ENCODE measurements around the gene TNIK.

TNIK gene

DNA sequence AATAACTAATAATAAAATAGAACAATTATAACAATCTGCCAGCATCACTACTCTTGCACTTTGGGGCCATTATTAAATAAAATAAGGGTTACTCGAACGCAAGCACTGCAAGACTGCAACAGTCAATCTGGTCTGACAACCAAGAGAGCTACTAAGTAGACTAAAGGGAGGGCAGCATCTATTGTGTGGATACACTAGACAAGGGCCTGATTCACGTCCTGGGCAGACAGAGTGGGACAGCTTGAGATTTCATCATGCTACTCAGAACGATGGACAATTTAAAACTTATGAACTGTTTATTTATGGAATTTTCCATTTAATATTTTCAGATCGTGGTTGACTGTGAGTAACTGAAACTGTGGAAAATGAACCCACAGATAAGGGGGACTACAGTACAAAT is 39.5 kb downstream of the TNIK start:
- no peak for DNase-seq (ENCODE audit: low read depth in 2 of 2)

DNA sequence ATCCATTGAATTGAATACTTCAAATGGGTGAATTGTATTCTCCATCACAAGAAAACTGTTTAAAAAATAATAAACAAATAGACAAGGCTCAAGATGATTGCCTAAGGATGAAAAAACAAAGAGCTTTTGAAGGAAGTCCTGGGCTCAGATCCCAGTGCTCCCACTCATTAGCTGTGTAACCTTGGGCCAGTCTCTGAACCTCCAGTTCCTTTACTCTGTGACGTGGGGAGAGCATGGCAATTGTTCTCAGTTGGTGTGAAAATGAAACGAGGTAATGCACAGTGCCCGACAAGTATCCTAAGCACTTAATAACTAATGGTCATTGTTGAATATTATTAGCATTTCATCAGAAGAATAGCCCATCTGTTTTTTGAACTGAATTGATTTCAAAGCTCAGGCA is 40.7 kb downstream of the TNIK start:
- no peak for DNase-seq (ENCODE audit: low read depth in 2 of 2)

DNA sequence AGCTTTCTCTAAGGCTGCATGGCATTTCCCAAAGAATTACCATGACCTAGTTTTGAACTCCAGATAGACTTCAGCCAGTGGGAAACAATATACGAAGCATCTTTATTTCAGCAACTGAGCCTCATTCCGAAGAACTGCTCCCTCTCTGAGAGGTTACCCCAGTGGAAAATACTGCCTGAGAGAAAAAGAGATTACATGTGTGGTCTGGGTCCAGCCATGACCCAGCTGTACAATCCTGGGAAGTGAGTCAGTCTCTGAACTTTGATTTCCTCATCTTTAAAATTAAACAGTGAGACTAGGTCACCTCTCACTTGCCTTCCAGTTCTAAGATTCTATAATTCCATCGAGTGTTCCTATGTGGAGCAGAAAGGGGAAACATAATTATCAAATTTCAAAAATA is 42.4 kb downstream of the TNIK start:
- DNase-seq (ENCODE audit: low read depth in 2 of 2), result no peak

DNA sequence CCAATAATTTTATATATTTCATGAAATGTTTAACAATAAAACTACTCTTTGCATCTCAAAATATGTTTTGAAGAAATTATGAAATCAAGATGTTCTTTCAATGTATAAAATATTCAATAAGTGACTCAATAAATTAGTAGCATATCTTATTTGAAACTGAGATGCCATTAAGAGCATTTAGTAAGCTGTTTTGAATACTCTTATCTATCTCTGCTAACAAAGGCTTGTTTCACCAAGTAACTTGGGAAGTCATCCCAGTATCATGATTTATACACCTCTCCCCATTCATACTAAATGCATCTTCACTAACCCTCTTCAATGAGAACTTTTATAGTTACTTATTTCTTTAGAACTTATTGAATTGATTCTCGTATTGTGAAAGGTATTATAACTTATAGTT is 43.1 kb downstream of the TNIK start:
- DNase-seq (ENCODE audit: low read depth in 2 of 2), result no peak

DNA sequence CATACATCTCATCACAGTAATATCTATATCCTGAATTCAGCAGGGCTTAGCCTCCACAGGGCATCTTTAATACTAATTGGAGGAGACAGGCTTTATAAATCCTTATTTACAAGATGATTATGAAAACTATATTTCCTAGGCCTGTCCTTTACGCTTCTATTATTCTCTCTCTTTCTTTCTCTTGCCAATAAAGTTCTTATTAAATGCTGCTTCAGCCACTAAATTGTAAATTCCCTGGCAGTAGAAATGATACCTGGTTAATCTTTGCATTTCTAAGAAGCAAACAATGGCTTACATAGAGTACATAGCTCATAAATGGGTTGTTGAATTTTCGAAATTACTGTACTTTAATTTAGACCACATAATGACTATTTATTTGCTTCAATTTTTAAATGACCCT is 43.5 kb downstream of the TNIK start:
- no peak for DNase-seq (ENCODE audit: low read depth in 2 of 2)

DNA sequence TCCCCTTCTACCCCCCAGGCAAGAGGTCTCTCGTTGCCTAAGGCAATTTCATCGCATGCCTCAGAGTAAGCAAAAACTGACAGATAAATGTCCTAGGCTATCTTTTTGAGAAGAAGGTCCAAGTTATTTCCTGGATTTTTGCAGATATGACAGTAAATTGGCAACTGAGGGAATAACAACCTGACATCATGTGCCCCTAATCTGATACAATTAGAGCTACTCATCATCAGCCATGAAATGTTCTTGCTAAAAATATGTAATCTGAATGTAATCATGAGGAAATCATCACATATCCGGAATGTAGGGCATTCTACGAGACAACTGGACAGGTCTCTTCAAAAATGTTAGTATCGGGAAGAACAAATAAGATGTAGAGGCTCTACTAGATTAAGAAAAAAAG is 44.1 kb downstream of the TNIK start:
- no peak for DNase-seq (ENCODE audit: low read depth in 2 of 2)

DNA sequence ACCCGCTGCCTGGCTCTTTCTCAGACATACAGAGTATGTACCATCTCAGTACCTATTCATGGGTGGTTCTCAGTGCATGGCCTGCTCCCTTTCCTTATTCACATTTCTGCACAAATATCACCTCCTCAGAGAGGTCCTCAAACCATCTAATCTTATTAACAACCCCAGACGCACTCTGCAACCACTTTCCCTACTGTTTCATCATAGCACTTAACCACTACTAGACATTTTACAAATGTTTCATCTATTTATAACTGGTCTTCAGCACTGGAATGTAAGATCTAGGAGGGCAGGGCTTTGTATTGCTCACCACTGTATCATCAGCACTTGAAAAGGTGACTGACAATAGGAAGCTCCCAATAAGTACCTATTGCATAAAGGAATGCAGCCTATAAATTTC is 45.1 kb downstream of the TNIK start:
- DNase-seq (ENCODE audit: low read depth in 2 of 2), result no peak

DNA sequence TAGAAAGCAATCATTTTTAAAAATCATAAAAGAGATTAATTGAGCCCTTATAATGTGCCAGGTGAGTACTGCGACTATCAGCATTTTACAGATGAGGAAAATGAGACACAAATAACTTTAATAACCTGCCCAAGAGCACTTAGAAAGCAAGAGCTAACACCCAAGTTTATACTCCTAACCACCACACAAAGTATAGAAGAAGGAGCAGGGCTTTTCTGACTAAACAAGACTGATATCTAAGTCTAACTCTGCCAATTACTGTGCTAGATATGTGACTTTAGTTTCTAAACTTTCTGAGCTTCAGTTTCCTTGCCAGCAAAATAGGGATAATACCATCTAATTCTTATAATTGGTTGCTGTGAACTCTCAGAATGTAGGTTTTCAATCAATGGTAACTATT is 47.7 kb downstream of the TNIK start:
- no peak for DNase-seq (ENCODE audit: low read depth in 2 of 2)

DNA sequence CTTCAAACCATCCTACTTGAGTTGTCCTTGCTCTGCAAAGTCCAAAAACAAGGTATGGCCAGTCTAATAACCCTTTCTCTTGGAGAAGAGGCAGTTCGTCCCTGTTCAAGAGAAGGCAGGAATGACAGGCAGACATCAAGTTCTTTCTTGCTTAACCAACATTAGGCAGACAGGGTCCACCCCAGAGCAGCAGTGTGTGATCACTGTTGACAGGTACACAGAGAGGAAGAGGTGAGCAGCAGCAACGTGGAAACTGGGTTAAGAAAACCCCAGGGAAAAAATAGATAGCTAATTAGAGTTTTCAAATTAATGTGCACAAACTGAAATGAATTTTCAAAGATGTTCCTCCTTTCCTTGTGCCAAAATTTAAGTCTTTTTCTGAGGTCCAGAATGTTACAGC is 48.2 kb downstream of the TNIK start:
- DNase-seq (ENCODE audit: low read depth in 2 of 2), result no peak

DNA sequence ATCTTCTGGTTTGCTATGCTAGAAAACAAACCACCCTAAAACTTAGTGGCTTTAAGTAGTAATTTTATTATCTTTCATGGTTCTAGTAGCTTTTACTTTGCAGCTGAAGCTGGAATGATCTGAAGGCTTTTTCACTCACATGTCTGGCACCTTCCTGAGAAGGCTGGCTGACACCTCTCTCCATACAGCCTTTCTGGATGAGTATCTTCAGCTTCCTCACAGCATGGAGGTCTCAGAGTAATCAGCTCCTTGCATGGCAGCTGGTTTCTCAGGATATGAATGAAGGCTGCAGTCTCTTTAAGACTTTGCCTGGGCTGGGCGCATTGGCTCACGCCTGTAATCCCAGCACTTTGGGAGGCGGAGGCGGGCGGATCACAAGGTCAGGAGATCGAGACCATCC is 50.0 kb downstream of the TNIK start:
- DNase-seq (ENCODE audit: low read depth in 2 of 2), result no peak

DNA sequence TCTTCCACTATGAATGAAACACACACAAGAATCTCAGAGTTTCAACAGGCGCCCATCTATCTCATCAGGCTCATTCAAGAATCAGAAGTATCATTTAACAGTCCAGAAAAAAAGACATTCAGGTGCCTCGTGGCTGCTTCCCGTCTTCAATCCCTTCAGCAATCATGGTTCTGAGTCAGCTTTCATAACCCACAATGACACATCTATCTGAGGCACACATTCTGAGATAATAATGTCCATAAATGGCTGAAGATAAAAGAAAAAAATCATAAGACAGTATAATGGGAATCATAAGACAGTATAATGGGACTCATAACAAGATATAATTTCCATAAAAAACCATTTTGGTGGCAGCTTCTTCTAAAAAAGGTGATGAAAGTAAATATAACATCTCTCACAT is 52.4 kb downstream of the TNIK start:
- no peak for DNase-seq (ENCODE audit: low read depth in 2 of 2)

DNA sequence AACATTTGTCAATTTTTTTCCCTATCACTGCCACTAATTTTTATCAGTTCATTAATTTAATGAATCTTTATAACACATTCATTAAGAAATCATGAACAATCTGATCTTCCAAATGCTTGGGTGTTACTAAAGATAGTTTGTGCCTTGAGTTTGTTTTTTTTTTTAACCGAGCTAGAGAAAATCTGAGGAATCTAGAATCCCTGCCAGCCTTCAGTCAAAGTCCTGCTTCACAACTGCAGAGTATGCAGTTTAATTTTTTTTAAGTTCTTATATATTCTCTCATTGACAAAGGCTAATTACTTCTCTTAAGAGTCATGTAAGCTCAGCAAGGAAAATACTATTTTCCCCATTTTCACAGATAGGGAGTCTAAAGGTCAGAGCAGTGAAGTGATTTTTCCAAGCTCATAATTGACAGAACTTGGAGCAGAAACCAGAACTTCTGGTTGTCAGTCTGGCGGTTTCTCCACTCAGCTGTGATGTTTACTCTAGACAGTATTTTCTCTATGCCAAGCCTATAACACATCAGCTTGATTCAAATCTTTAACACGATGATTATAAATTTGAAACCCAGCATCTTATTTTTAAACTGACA is 55.7 kb downstream of the TNIK start:
- DNase-seq (ENCODE audit: low read depth in 2 of 2), result no peak

DNA sequence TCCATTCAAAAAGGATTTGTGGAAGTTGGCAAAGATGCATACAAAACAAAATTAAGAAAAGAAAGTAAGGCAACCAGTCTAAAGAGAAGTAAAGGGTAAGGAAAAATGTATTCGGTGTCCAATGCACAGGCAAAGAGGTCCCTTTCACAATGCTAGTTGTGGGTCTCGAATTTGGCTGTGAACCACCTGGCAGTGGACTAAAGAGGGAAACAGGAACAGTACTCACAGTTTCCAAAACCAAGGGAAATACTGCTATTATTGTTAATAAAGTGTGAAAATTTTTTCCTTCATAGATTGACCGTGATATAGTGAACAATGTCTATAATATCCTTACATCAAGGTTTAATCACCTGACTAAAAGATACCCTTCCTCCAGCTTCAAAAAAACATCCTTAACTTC is 57.9 kb downstream of the TNIK start:
- DNase-seq (ENCODE audit: low read depth in 2 of 2), result no peak

DNA sequence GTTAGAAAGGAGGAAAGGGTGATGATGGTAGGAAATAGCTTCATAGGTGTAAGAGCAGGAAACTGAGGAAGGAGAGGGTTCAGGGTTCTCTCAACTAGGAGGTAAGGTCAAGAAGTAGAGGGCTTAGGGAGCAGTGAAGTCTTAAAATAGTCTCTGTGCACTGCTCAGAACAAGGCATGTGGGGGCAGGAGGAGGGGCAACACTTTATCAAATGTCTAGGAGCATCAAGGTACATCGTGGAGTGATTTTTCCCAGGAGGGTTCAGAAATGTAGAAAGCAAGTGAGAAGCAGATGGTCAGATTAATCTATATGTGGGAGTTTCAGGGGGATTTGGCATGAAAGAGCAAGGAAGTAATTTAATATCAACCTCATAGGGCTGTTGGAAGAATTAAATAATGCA is 58.8 kb downstream of the TNIK start:
- no peak for DNase-seq (ENCODE audit: low read depth in 2 of 2)

DNA sequence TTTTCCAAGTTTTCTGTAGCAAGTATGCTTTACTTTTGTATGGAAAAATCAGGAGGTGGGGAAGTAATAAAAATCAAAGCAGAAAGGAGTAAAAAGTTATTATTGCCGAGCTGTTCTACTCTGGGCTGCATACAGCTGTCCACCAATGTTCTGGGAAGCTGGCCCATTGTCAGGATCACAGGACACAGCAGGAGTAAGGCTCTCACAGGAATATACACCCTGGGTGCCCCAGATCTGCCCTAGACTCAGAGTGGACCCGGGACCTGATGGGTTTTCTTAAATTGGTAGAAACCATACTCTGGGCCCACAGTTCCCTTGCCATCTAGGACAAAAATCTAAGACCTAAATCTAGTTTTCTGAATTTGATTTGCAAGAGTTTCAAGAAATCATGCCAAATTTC is 60.4 kb downstream of the TNIK start:
- DNase-seq (ENCODE audit: low read depth in 2 of 2), result no peak

DNA sequence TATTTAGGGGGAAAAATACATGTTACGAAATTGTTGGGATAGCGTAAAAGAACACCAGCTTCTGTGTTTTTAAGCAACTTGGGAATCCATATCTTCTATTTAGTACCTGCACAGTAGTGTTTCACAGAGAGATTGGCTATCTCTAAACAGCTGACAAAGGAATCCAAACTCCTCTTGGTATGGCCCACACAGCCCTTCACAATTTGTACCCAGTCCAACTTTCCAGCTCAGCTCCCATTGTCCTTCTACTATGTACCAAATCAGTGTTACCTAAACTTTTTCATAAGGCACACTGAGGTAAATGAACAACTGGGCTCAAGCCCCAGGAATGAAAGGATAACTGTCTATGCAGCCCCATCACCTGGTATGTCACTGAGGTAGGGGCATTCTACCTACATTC is 61.9 kb downstream of the TNIK start:
- DNase-seq (ENCODE audit: low read depth in 2 of 2), result no peak

DNA sequence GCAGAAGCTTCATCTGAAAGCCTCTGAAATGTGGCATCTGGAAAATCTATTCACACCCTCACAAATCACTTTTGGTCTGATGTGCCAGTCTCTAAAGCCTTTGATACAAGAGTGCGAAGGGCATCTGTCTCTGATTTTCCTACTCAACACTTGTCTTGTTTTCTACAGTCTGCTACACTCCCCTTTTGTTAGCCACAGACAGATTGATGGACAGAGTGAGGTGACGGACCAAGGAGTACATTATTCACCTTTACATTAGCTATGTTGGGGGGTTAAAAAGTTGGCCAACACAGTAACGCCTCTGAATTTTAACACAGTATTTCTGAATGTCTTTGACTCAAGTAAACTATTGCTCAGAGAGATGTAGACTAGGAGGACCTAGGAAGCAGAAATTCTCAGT is 63.1 kb downstream of the TNIK start:
- no peak for DNase-seq (ENCODE audit: low read depth in 2 of 2)

DNA sequence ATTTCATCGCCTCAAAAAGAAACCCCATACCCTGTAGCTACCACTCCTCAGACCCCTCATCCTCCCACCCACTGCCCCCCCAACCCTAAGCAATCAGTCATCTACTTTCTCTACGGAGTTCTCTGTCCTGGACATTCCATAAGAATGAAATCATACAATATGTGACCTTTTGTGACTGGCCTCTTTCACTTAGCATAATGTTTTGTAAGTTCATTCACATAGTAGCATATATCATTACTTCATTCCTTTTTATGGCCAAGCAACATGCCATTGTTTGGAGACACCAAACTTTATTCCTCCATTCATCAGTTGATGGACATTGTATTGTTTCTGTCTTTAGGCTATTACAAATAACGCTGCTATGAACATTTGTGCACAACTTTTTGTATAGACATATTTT is 64.2 kb downstream of the TNIK start:
- DNase-seq (ENCODE audit: low read depth in 2 of 2), result no peak

DNA sequence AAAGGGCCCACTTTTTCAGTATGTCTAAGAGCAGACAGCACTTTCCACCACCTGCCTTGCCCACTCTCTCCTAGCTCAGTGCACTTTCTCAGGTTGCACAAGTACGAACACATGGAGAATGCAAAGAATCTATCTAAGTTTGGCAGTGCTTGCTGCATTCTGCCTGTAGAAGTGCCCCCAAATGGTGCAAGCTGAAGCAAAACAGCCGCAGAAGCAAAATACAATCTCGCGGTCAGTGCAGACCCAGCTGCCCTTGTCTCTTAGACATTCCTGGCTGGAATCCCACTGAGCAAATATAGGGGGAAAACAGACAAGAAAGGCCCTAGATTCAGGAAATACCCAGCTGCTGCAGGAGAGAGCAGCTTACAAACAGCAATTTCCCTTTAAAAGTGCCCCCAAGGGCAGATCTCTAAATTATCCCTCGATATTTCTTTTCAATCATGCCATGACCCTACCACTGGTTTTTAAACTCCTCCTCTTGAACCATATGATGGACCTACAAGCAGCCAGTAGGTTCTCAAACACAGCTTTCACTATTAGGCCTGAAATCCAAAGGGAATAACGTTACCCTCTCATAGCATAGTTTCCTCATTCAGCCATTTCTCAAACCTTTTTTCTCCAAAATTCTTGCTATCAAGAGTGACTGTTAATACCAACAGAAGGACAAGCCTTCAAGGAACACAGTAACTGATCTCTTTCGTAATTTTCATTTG is 67.0 kb downstream of the TNIK start:
- DNase-seq (ENCODE audit: low read depth in 2 of 2), result no peak

DNA sequence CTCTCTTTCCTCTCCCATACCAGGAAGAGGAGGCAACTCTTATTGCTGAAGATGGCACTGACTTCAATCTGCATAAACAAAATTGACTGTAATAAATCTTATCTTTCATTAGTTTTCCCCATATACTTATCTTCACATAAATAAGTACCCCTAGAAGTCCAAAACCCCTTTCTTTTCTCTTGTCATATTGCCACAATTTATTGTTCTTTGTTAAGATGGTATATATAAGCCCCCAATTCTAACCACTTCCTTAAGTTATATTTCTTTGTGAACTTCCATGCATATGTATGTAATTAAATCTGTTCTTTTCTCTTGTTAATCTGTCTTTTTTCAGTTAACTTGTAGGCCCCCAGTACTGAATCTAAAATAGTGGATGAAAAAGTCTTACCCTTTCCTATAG is 68.8 kb downstream of the TNIK start:
- DNase-seq (ENCODE audit: low read depth in 2 of 2), result no peak

DNA sequence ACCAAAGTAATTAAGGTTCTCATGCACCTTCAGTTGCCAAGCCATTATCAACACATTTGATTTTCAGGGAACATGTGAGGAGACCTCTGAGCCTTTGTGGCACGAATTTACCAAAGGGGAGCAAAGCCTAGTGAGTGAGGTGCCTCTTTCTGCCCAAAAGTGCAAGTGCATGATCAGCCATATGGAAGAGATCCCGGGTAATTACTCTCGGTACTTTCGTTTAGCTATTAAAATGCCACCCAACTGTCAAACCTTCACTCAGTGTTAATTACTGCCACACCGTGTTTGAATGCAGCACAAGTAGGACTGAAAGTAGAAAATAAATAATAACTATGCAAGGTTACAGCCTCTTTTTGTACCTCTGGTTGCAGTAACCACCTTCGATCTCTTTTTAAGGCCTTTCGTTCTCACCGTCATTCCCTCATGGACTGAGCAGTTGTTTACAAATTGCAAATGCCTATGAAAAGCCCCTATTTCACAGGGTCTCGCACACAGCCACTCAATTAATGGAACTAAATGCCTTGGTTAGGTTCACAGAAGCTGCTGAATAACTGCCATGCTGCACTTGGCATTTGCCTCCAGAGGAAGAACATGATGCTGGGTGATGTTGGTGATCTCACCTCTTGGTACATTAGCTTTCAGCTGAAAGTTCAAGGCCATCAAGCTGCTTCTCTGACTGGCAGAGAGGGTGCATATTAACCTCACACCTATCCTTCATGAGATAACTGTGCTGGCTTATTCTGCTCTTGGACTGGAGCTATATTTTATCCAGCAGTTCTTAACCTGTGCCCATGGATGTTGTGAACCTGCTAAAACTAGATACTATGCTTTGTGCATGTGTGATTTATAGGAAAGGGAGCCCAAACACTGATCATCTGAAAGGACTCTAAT is 69.9 kb downstream of the TNIK start:
- DNase-seq (ENCODE audit: low read depth in 2 of 2), result no peak

DNA sequence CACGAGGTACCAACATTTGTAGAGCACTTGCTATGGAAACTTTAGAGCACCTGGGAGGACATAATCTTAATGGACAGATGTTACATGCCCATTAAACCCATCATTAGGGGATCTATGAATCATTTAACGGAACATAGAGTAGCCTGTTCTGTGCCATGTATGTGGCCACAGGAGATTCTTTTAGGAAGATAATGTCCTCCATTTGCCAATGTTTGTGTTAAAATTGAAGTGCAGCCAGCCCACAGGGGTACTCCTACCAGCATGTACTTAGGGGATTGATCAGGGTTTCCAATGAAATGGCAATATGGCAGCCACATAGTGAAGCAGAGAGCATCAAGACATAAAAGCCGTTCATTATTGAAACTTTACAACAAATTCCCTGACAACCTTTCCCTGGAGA is 70.7 kb downstream of the TNIK start:
- no peak for DNase-seq (ENCODE audit: low read depth in 2 of 2)

DNA sequence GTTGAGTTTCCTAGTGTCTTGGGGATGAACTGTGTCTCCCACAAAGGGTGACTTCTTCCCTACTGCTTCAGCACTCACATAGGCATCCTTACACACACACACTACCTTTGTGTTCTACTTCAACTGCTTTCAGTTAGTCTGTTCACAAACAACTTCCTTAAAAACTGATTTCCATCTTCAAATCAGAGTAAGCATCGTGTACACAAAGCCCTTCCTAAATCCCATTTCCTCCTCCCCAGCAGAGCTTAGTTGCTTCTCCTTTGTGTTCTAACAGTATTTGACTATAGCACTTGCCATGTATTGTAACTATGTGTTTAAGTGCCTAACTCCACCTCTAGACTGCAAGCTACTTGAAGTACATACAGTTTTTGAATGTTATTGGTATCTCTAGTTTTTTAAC is 71.7 kb downstream of the TNIK start:
- DNase-seq (ENCODE audit: low read depth in 2 of 2), result no peak

Measured in stimulated activated CD4-positive, alpha-beta T cell treated with anti-CD3 and anti-CD28 coated beads, Interleukin-1b, Interleukin-23, amount 100 ng/mL, for 4 hours (primary cell).